ENCODE results near the gene ENOX1.

ENOX1 gene

DNA sequence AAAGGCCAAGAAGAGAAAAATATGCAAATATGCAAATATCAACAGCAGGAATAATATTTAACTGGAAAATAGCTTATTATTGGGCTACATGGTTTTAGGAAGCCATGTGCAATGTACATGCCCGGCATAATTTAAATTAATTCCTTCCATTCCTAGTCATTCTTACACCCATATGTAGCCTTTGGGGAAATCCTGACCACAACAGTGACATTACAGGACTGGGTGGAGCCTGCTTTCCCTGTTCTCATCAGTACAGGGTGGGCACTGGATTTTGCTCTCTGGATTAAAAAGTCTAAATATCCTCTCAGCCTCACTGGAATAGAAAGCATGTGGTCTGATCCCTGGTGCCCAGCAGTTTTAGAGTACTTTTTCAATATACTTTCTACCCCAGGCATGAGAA, 565.2 kb downstream of the ENOX1 start:
- TF ChIP-seq, protein P1, sequence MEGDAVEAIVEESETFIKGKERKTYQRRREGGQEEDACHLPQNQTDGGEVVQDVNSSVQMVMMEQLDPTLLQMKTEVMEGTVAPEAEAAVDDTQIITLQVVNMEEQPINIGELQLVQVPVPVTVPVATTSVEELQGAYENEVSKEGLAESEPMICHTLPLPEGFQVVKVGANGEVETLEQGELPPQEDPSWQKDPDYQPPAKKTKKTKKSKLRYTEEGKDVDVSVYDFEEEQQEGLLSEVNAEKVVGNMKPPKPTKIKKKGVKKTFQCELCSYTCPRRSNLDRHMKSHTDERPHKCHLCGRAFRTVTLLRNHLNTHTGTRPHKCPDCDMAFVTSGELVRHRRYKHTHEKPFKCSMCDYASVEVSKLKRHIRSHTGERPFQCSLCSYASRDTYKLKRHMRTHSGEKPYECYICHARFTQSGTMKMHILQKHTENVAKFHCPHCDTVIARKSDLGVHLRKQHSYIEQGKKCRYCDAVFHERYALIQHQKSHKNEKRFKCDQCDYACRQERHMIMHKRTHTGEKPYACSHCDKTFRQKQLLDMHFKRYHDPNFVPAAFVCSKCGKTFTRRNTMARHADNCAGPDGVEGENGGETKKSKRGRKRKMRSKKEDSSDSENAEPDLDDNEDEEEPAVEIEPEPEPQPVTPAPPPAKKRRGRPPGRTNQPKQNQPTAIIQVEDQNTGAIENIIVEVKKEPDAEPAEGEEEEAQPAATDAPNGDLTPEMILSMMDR (conservative IDR thresholded peaks at IDR 0.05; ENCODE audit: low read depth, low read length): no peak
- no peak for DNase-seq (ENCODE audit: low read depth)

GRCh38 chr13:43220873-43221595, 565.7 kb downstream of the ENOX1 start:
- TF ChIP-seq, protein P1 (conservative IDR thresholded peaks at IDR 0.05; ENCODE audit: low read depth, low read length): no peak
- no peak overlapping the region for H3K4me3 ChIP-seq (ENCODE audit: low read length)
- no peak for DNase-seq (ENCODE audit: low read depth)

More for the DNA sequence above, 565.2 kb downstream of the ENOX1 start:
- H3K4me3 ChIP-seq (ENCODE audit: low read length): no peak overlapping the region

DNA sequence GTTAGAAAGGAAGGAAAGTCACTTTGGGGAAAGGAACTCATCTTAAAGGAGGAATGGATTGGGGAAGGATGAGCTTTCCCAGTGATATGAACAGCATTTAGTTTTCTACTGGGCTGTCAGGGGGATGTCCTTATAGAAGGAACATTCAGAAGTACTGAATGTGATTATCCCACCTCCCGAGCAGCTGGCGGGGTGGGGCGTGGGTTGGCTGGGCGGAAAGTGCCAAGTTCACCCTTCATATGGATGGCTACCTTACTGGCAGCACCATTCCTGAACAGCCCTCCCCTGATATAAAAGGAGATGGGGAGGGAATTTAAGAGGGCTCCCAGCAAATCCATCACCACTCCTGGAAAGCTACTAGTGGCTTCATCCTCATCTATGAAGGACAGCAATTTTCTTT, 572.6 kb downstream of the ENOX1 start:
- TF ChIP-seq, protein P1 (conservative IDR thresholded peaks at IDR 0.05; ENCODE audit: low read depth, low read length): no peak
- no peak for DNase-seq (ENCODE audit: low read depth)
- no peak overlapping the region for H3K4me3 ChIP-seq (ENCODE audit: low read length)

DNA sequence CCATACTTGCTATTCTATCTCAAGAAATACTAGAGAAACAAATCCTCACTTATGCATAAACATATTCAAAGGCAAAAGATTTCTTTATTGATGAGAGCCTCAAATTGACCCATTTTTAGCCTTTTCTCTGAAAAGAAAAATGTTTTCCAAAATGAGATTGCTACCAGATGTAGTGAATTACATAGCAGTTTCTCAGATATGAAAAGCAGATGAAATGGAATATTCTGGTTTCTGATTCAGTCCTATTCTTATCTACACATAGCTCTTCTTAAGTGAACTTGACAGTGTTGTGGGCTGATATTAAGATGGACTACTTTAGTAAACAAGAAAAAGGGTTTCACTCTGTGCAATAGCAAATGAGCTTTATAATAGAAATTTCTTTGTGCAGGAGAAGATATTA, 579.9 kb downstream of the ENOX1 start:
- no peak overlapping the region for H3K4me3 ChIP-seq (ENCODE audit: low read length)
- TF ChIP-seq, protein P1 (conservative IDR thresholded peaks at IDR 0.05; ENCODE audit: low read depth, low read length): no peak
- no peak for DNase-seq (ENCODE audit: low read depth)

DNA sequence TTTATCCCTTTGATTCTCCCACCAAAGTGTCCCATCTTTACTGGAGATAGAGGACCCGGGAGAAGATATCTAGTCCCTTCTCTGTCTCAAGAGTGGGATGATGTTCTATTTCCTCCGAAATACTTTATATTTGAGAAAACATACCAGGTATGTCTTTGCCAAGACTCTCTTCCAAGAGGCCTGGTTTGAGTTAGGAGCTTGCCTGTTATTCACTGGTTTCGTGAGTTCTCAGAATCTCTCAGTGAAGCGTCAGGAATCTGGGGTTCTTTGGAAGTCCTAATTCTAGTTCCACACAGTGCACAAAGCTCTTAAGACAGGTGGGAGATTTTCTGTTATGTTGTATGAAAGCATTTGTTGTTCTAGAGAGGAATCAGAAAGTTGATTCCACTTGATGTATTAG, 581.4 kb downstream of the ENOX1 start:
- no peak for DNase-seq (ENCODE audit: low read depth)
- H3K4me3 ChIP-seq (ENCODE audit: low read length): no peak overlapping the region
- TF ChIP-seq, protein P1 (conservative IDR thresholded peaks at IDR 0.05; ENCODE audit: low read depth, low read length): no peak

DNA sequence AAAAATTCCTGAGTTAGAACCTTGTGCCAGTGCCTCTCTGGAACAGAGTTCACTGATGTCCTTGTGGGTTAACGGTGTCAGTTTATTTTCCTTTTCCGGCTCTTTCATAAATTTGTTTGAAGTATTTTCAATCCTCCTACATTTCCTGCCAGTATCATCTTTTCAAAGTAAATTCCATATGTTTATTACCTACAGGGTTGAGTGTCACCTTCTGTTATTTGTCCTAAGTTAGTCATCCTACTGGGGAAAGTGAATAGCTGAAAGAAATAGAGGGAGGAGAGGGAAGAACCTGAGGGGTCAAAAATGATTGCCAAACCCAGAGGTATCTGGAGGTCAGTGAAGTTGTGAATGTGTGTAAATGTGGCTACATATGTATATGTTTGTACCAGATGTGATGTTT, 582.2 kb downstream of the ENOX1 start:
- TF ChIP-seq, protein P1 (conservative IDR thresholded peaks at IDR 0.05; ENCODE audit: low read depth, low read length): no peak

GRCh38 chr13:43203781-43204180, 583.0 kb downstream of the ENOX1 start:
- no peak overlapping the region for H3K4me3 ChIP-seq (ENCODE audit: low read length)
- DNase-seq (ENCODE audit: low read depth): no peak
- TF ChIP-seq, protein P1 (conservative IDR thresholded peaks at IDR 0.05; ENCODE audit: low read depth, low read length): no peak

More for the DNA sequence above, 582.2 kb downstream of the ENOX1 start:
- H3K4me3 ChIP-seq (ENCODE audit: low read length): no peak overlapping the region
- no peak for DNase-seq (ENCODE audit: low read depth)
